Chondrocyte (in vitro differentiated cells): ENCODE measurements around the gene HCN2. TPM values are rescaled to one million over a fixed set of nuclear protein-coding genes. Genes with fewer than 3 reads are reported as not detected.

Experiments
- DNase-seq: peaks from one replicate; pipeline ENCODE4 v3.0.0; 2021; ENCODE audit warnings: mixed read lengths, low spot score
- H3K27ac Mint-ChIP-seq: one replicate; pipeline ENCODE4 v1.8.0; 2021; ENCODE audit warnings: mild to moderate bottlenecking, moderate library complexity, mixed read lengths; ENCODE audit not compliant: unreplicated experiment
- H3K27me3 Mint-ChIP-seq: 2 replicates; pipeline ENCODE4 v1.8.0; 2021; ENCODE audit warnings: low read depth, mixed read lengths
- H3K36me3 Mint-ChIP-seq: 2 replicates; pipeline ENCODE4 v1.8.0; 2021; ENCODE audit warnings: low read depth, mixed read lengths
- H3K4me1 Mint-ChIP-seq: 2 replicates; pipeline ENCODE4 v1.8.0; 2021; ENCODE audit warnings: low read depth, mild to moderate bottlenecking, mixed read lengths
- H3K4me3 Mint-ChIP-seq: one replicate; pipeline ENCODE4 v1.8.0; 2021; ENCODE audit warnings: mild to moderate bottlenecking, moderate library complexity, mixed read lengths; ENCODE audit not compliant: unreplicated experiment
- H3K9me3 Mint-ChIP-seq: 2 replicates; pipeline ENCODE4 v1.8.0; 2021; ENCODE audit warnings: low read depth, mixed read lengths
- CTCF ChIP-seq: fragments of 200-600 bp; sonication (generic); IDR thresholded peaks from 2 replicates; pipeline ENCODE4 v1.5.0; 2021; ENCODE audit warnings: antibody characterized with exemption, mild to moderate bottlenecking, moderate library complexity
- long read RNA-seq: library from polyadenylated mRNA; stranded (forward); transcript quantifications from one replicate; pipeline ENCODE4 v2.0.0, GENCODE V29; 2021
- total RNA-seq: library from RNA; stranded (reverse); gene quantifications from 3 replicates; pipeline ENCODE4 v1.2.1, GENCODE V29; 2021

Gene HCN2
- total RNA-seq: 6.2 to 6.8 TPM (median 6.7 TPM) in 3 replicates
- long read RNA-seq: 0 reads

- TF ChIP-seq CTCF: no peak
- Mint-ChIP-seq H3K27ac (no peak within 1 kb of the TSS), H3K9me3 (no peaks in the 10 kb centered on the region), H3K27me3 (peaks cover 16% of the 10 kb centered on the region), H3K4me3 (peak within 1 kb of the TSS; percentile 56), H3K4me1 (peaks cover 14% of the 10 kb centered on the region), H3K36me3 (no peaks in the 10 kb centered on the region)
- no peak for DNase-seq
These were observed at the start of gene HCN2 for GRCh38 chr19:589693-590395. Gene HCN2, plus strand, starts transcription at chr19:589881. Its CDS starts 65 bp downstream, at chr19:589946.

GRCh38 chr19:540867-541637 lies 48.6 kb upstream of the HCN2 start:
- Mint-ChIP-seq H3K27ac (no peak overlapping the region), H3K4me1 (no peaks in the 10 kb centered on the region), H3K9me3 (no peaks in the 10 kb centered on the region), H3K27me3 (no peaks in the 10 kb centered on the region), H3K4me3 (no peak overlapping the region), H3K36me3 (peaks cover 11% of the 10 kb centered on the region)
- no peak for DNase-seq
- no peak for TF ChIP-seq CTCF

GRCh38 chr19:541699-542098 lies 48.0 kb upstream of the HCN2 start:
- H3K4me3 Mint-ChIP-seq: no peak overlapping the region
- no peak for TF ChIP-seq CTCF
- H3K4me1 Mint-ChIP-seq: no peaks in the 10 kb centered on the region
- no peaks in the 10 kb centered on the region for H3K9me3 Mint-ChIP-seq
- H3K27ac Mint-ChIP-seq: no peak overlapping the region
- DNase-seq: no peak
- no peaks in the 10 kb centered on the region for H3K27me3 Mint-ChIP-seq
- peaks cover 10% of the 10 kb centered on the region for H3K36me3 Mint-ChIP-seq

GRCh38 chr19:542173-542866 lies 47.4 kb upstream of the HCN2 start:
- Mint-ChIP-seq H3K9me3 (no peaks in the 10 kb centered on the region), H3K4me3 (no peak overlapping the region), H3K27ac (no peak overlapping the region), H3K27me3 (no peaks in the 10 kb centered on the region), H3K4me1 (no peaks in the 10 kb centered on the region), H3K36me3 (peaks cover 10% of the 10 kb centered on the region)
- DNase-seq: no peak
- TF ChIP-seq CTCF: no peak

GRCh38 chr19:543910-544608 lies 45.6 kb upstream of the HCN2 start, which contains the start of gene GZMM:
Gene GZMM, plus strand, starts transcription at chr19:544053. Its CDS starts 19 bp downstream, at chr19:544072.
- H3K4me3 Mint-ChIP-seq: no peak within 1 kb of the TSS
- no peak within 1 kb of the TSS for H3K27ac Mint-ChIP-seq

More at GRCh38 chr19:543910-544608, 45.6 kb upstream of the HCN2 start, which contains the start of gene GZMM:
- TF ChIP-seq CTCF: no peak
- H3K9me3 Mint-ChIP-seq: no peaks in the 10 kb centered on the region
- no peak for DNase-seq
- peaks cover 3% of the 10 kb centered on the region for H3K36me3 Mint-ChIP-seq
- H3K27me3 Mint-ChIP-seq: no peaks in the 10 kb centered on the region
- no peaks in the 10 kb centered on the region for H3K4me1 Mint-ChIP-seq
